ENCODE measurements around the gene PLA1A.
"Not testable (repeated sequence)": the region's sequence is repeated elsewhere in the genome, so short reads cannot be mapped to it uniquely, and the experiment has no call there.

Gene PLA1A

DNA sequence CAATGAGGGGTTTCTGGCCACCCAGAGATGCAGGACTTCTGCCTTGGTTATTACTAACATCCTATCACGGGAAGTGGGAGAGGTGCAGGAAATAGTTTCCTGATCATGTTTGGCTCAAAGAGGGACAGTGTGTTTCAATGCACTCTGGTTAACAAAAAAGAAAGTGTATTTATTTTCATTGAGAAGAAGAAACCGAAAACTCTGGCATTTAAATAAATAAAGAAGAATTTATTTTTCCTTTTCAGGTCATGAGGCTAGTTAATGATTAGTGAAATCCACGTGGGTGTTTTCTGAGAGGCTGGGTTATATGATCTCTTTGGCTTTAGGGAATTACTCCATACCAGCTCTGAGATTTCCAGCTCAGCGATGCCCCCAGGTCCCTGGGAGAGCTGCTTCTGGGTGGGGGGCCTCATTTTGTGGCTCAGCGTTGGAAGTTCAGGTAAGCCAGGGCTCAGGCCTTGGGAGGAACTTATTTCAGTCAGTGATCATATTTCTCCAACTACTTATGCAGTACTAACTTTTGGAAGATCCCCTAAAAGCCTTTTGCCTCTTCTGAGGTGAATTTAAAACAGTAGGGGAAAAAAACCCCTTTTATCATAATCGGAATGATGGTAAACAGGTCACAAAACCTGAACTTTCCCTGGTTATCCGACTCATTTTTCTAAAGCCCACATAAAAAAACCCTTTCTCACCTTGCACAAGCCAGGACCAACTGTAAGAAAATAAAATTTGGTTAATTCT, at the start of gene PLA1A:
TSS of gene PLA1A (plus strand) at position 338 of the 741 bp plus-strand sequence. CDS start at position 367, 29 bp downstream.
- no peak for DNase-seq (ENCODE audit: low spot score)

- DNase-seq (ENCODE audit: low spot score), result no peak
Measured at GRCh38 chr3:119548341-119548740, 49.3 kb upstream of the PLA1A start.

- no peak for DNase-seq (ENCODE audit: low spot score)
Measured at GRCh38 chr3:119550192-119550910, 47.3 kb upstream of the PLA1A start.

DNA sequence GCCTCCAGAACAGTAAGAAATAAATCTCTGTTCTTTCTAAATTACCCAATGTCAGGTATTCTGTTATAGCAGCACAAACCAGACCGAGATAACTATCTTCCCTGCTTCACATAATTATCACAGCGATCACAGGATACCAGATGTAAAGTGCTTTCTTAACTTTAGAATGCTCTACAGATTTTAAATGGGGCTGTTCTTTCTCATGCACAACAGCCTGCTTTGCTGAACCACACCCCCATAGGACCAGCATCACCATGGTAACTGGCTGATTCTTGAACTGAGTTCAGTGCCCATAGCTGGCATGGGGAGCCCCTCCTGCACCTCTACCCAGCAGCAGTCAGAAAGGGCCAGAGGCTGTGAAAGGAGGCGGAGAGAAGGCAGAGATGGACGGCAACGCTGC, 46.1 kb upstream of the PLA1A start:
- DNase-seq (ENCODE audit: low spot score), result no peak

DNA sequence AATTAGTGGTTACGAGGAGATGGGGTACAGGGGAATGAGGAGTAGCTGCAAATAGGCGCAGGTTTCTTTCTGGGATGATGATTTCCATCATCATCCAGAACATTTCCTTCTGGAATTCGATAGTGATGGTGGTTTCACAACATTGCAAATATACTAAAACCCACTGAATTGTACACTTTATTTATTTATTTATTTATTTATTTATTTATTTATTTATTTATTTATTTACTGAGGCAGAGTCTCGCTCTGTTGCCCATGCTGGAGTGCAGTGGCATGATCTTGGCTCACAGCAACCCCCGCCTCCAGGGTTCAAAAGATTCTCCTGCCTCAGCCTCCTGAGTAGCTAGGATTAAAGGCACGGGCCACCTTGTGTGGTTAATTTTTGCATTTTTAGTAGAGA, 44.8 kb upstream of the PLA1A start:
- not testable (repeated sequence) for DNase-seq (ENCODE audit: low spot score)

GRCh38 chr3:119553823-119554415, 43.8 kb upstream of the PLA1A start:
- no peak for DNase-seq (ENCODE audit: low spot score)

GRCh38 chr3:119555309-119555735, 42.4 kb upstream of the PLA1A start:
- DNase-seq (ENCODE audit: low spot score), result no peak

- no peak for DNase-seq (ENCODE audit: low spot score)
Measured at GRCh38 chr3:119555929-119556328, 41.8 kb upstream of the PLA1A start.

- DNase-seq (ENCODE audit: low spot score), result no peak
Measured at GRCh38 chr3:119557192-119557876, 40.4 kb upstream of the PLA1A start.

GRCh38 chr3:119557877-119558269, 39.8 kb upstream of the PLA1A start:
- DNase-seq (ENCODE audit: low spot score), result no peak

DNA sequence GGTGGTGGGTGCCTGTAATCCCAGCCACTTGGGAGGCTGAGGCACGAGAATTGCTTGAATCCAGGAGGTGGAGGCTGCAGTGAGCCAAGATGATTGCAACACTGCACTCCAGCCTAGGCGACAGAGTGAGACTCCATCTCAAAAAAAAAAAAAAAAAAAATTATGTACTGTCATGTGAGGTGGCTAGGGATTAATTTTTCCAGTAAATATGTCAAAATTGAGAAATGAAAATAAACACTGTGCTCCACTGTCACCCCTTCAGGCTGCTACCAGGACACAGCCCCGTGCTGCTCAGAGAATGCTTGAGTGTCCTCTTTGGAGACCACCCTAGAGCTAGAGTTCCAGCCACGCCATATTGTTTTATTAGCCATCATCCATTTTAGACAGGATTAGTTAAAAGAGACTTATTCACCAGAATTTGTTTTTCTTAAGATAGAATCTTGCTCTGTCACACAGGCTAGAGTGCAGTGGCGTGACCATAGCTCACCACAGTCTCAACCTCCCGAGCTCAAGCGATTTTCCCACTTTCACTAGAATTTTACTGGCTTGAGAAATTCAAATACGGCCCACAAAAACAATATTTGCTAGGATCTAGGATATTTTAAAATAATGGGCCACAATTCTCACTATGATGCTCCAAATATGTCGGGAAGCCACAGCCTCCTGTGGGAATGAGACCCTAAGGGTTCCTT, 38.9 kb upstream of the PLA1A start:
- no peak for DNase-seq (ENCODE audit: low spot score)

GRCh38 chr3:119559441-119559963, 38.2 kb upstream of the PLA1A start, which contains the start of gene CD80:
CD80 (minus strand) TSS chr3:119559614; CDS start chr3:119557728, 1,886 bp downstream.
- DNase-seq (ENCODE audit: low spot score), result peak; percentile 72

GRCh38 chr3:119560160-119560559, 37.5 kb upstream of the PLA1A start:
- DNase-seq (ENCODE audit: low spot score), result no peak

DNA sequence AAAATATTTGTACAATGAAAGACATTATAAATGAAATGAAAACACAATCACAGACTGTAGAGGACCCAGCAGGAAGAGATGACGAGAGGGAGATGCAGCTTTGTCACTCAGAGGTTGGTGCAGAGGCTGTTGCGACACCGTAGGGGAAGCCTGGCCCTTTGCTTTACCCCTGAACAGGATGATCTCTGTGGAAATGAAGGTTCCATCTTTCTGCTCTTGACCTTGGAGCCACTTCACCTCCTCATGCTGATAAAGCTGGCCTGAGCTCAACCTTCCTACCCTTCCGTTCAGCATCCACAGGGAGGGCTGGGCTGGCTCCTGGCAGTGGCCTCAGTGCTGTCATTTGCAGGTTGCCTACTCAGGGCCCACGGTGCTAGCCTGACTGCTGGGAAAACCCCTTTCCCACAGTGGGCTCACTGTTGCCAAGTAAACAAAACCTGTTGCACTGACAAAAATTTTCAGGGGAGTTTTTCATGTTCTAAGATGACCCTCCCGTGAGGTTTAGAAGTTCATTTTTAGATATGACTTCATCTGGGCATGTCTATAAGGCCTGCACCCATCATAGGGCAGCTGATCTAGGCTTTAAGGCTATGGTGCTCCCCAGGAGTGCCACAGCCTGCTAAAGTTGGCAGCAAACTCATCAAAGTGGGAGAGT, 35.3 kb upstream of the PLA1A start:
- DNase-seq (ENCODE audit: low spot score), result no peak

DNA sequence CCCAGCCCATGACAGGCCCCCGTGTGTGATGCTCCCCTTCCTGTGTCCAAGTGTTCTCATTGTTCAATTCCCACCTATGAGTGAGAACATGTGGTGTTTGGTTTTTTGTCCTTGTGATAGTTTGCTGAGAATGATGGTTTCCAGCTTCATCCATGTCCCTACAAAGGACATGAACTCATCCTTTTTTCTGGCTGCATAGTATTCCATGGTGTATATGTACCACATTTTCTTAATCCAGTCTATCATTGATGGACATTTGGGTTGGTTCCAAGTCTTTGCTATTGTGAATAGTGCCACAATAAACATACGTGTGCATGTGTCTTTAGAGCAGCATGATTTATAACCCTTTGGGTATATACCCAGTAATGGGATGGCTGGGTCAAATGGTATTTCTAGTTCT, 34.4 kb upstream of the PLA1A start:
- not testable (repeated sequence) for DNase-seq (ENCODE audit: low spot score)

DNA sequence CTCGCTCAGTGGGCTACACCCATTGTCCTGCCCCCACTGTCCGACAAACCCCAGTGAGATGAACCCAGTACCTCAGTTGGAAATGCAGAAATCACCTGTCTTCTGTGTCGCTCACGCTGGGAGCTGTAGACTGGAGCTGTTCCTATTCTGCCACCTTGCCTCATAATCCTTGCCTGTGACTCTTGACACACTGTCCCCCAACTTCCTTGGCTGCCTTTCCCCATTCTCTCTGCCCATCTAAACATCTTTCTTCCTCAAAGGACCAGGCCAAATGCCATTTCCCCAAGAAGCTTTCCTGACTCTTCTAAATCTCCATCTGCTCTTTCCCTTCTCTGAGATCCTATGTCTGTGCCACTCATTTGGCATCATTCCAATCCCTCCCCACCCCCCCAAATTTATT, 28.5 kb upstream of the PLA1A start:
- no peak for DNase-seq (ENCODE audit: low spot score)

- no peak for DNase-seq (ENCODE audit: low spot score)
Measured at GRCh38 chr3:119570229-119570628, 27.5 kb upstream of the PLA1A start.

DNA sequence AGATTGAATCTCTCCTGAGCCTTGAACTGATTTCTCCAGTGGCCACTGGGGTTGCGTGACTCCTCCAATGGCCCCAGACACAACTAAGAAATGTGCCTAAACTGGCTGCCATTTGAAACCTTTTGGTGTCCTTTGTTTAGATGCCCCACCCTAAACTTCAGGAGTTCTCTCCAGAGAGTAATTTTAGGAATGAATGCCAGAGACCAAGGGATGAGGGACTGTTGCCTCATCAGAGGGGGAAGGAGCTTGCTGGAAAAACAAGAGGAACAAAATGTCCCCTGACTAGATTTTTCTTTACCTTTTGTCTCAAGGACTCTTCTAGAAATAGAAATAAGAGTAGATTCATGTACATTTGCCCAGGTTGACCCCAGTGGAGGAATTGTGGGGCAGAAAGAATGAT, 26.5 kb upstream of the PLA1A start:
- DNase-seq (ENCODE audit: low spot score), result no peak

- DNase-seq (ENCODE audit: low spot score), result no peak
Measured at GRCh38 chr3:119571688-119572087, 26.0 kb upstream of the PLA1A start.

GRCh38 chr3:119575507-119575906, 22.2 kb upstream of the PLA1A start:
- DNase-seq (ENCODE audit: low spot score), result no peak

All from GM03348 (cell line).